Esophagus squamous epithelium (tissue), 4 donors: Measurements from ENCODE around the gene SRSF7.

ENCODE experiments used
- CTCF ChIP-seq, 6 experiments: fragments of 450-650 bp in 4 of 6; fragments of 200-600 bp in 2 of 6; sonication (generic) in 2 of 6; IDR thresholded peaks; one replicate each; pipeline ENCODE4 v1.5.1; 2016 to 2019; ENCODE audit warnings: antibody characterized with exemption in 6 of 6, mild to moderate bottlenecking in 4 of 6, moderate library complexity in 4 of 6
- POLR2A ChIP-seq, 4 donors: fragments of 450-650 bp; IDR thresholded peaks; one replicate each; pipeline ENCODE4 v1.6.1; 2017; ENCODE audit warnings: antibody characterized with exemption in 4 of 4, mild to moderate bottlenecking in 4 of 4, moderate library complexity in 3 of 4

GRCh38 chr2:38704664-38705063, 46.5 kb downstream of the SRSF7 start:
- TF ChIP-seq CTCF (IDR thresholded peaks at IDR 0.05), result no peak
- no peak for TF ChIP-seq POLR2A (IDR thresholded peaks at IDR 0.05)
